HepG2 (cell line): ENCODE data around the gene EFEMP2. TPM values are rescaled to one million over a fixed set of nuclear protein-coding genes. Genes with fewer than 3 reads are reported as not detected.
A peak's percentile ranks its signal among the peaks of the same experiment; 100 is the strongest.

ENCODE experiments used
- AKNA ChIP-seq: sonication (generic); formaldehyde crosslinking; IDR thresholded peaks from 2 replicates; pipeline ENCODE4 v1.4.0; 2020; ENCODE audit warnings: missing genetic modification reagents, borderline replicate concordance
- HMG20B ChIP-seq: conservative IDR thresholded peaks from 2 replicates; pipeline ENCODE4 v1.6.1; 2016; ENCODE audit warnings: missing genetic modification reagents, missing compliant biosample characterization
- HNF1B ChIP-seq: sonication (generic); formaldehyde crosslinking; IDR thresholded peaks from 2 replicates; pipeline ENCODE4 v1.5.1; 2020; ENCODE audit warnings: mild to moderate bottlenecking, moderate library complexity, missing genetic modification reagents
- KDM5B ChIP-seq: sonication (generic); formaldehyde crosslinking; IDR thresholded peaks from 2 replicates; pipeline ENCODE4 v1.4.0; 2020; ENCODE audit warnings: missing genetic modification reagents, mild to moderate bottlenecking, borderline replicate concordance
- MAFF ChIP-seq: IDR thresholded peaks from 2 replicates; pipeline ENCODE4 v1.6.1; 2011; ENCODE audit warnings: low read depth, low read length, improper control_type of control experiment
- PRDM10 ChIP-seq: sonication (generic); formaldehyde crosslinking; IDR thresholded peaks from 2 replicates; pipeline ENCODE4 v1.4.0; 2020; ENCODE audit warnings: low read depth, missing genetic modification reagents
- SKIL ChIP-seq: sonication (generic); formaldehyde crosslinking; IDR thresholded peaks from 2 replicates; pipeline ENCODE4 v1.8.0; 2022; ENCODE audit warnings: missing genetic modification reagents, mild to moderate bottlenecking, moderate library complexity, borderline replicate concordance
- TRIM22 ChIP-seq: fragments of 450-650 bp; IDR thresholded peaks from 2 replicates; pipeline ENCODE4 v1.6.1; 2017
- ZNF510 ChIP-seq: sonication (generic); formaldehyde crosslinking; IDR thresholded peaks from 2 replicates; pipeline ENCODE4 v1.4.0; 2020; ENCODE audit warnings: low read depth, mild to moderate bottlenecking, missing genetic modification reagents
- ZNF513 ChIP-seq: sonication (generic); formaldehyde crosslinking; conservative IDR thresholded peaks from 2 replicates; pipeline ENCODE4 v1.5.0; 2020; ENCODE audit warnings: missing genetic modification reagents
- ZNF577 ChIP-seq: sonication (generic); formaldehyde crosslinking; IDR thresholded peaks from 2 replicates; pipeline ENCODE4 v1.4.0; 2020; ENCODE audit warnings: mild to moderate bottlenecking, low read depth, missing genetic modification reagents, borderline replicate concordance
- polyA plus RNA-seq, 8 experiments: library from polyadenylated mRNA; depleted of rRNA in 3 of 8; stranded (reverse) in 7 of 8; unstranded in 1 of 8; fragments of >200 nt; fragmentation: Illumina TruSeq in 4 of 8; extraction: Trizol in 4 of 8; gene quantifications; 2 replicates each; pipeline versions ENCODE4 v1.2.1 to v1.2.3, GENCODE V29; 2011 to 2016; ENCODE audit warnings: low read depth in 4 of 8, missing spikeins in 1 of 8, mixed read lengths in 1 of 8; ENCODE audit not compliant: insufficient read depth in 1 of 8
- total RNA-seq, 5 experiments: library from RNA; depleted of rRNA; stranded (reverse); fragments of >200 nt; fragmentation: Illumina TruSeq; extraction: Trizol; gene quantifications; 2 replicates each; pipeline ENCODE4 v1.2.3, GENCODE V29; 2016; ENCODE audit warnings: low read depth in 1 of 5

Gene EFEMP2
- total and polyA plus RNA-seq, 2 of the 13 experiments (the other 11 are each of a cell fraction or from before 2014, with no cell fraction given): 7.4 to 29.7 TPM

- TF ChIP-seq KDM5B (CRISPR knock-in tag) (peak; percentile 62; the same call in 1 of the 2 replicates), PRDM10 (no peak), HMG20B (no peak), ZNF577 (CRISPR knock-in tag) (no peak), HNF1B (CRISPR knock-in tag) (no peak), SKIL (no peak), TRIM22 (no peak), AKNA (CRISPR knock-in tag) (no peak), ZNF510 (CRISPR knock-in tag) (no peak), MAFF (no peak), ZNF513 (CRISPR knock-in tag) (no peak)
Observed at GRCh38 chr11:65857500-65857852, 15.1 kb downstream of the EFEMP2 start (continued).
